ENCODE results near the gene FBLN1. TPM values are rescaled to one million over a fixed set of nuclear protein-coding genes. Genes with fewer than 3 reads are reported as not detected.

Gene FBLN1
- total and polyA plus RNA-seq, 2 of the 13 experiments (the other 11 are each of a cell fraction or from before 2014, with no cell fraction given): 37.3 to 103 TPM

DNA sequence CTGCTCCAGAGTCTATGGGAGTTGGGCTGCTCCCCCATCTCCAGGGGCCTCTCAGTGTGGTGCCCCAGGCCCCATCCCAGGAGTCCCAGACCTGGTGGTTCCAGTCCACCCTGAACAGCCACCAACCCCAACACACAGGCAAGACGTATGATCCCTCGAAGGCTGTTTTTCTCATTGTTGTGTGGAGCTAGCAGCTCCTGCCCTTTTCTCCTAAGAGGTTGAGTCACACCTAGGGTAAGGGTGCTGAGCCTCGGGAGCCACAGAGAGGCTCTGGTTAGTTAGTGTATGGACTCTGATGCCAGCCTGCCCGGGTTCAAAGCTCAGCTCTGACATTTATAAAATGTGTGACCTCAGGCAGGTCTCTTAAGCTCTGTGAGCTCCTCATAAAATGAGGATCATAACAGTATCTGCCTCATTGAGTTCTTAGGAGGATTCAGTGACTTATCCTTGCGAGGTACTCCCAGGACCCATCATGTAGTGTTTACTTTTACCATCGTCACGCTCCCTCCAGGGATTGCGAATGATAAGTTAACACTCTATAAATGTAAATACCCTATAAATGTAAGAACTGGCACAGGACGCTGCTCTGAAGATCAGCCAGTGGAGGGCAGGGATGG is 47.2 kb downstream of the FBLN1 start:
- no peak for FAIRE-seq
- CTCF ChIA-PET (ENCODE audit: low intra/inter-chr PET ratio, low total read pairs): no interaction called here
- H2AFZ ChIP-seq (ENCODE audit: low read length): no peak overlapping the region
- H3K4me2 ChIP-seq (ENCODE audit: low read depth, low read length): no peak overlapping the region
- in situ Hi-C loops (cut with HindIII; ENCODE audit: extremely low pct_ligation_motif_present, low pct_unique_long_range_greater_than_20kb): loop anchor here (5.0 kb wide), 2 partner anchors 108 to 283 kb away; no protein-coding TSS in a partner anchor
- no TSS peak for BruUV-seq (replicated peaks)
- WGBS (ENCODE audit: low lambda C conversion rate): 93% methylated on average over 8 of the region's 9 CpGs
- TF ChIP-seq ZKSCAN8 (CRISPR knock-in tag; IDR thresholded peaks at IDR 0.05; ENCODE audit: borderline replicate concordance): no peak
- TF ChIP-seq, protein P1, sequence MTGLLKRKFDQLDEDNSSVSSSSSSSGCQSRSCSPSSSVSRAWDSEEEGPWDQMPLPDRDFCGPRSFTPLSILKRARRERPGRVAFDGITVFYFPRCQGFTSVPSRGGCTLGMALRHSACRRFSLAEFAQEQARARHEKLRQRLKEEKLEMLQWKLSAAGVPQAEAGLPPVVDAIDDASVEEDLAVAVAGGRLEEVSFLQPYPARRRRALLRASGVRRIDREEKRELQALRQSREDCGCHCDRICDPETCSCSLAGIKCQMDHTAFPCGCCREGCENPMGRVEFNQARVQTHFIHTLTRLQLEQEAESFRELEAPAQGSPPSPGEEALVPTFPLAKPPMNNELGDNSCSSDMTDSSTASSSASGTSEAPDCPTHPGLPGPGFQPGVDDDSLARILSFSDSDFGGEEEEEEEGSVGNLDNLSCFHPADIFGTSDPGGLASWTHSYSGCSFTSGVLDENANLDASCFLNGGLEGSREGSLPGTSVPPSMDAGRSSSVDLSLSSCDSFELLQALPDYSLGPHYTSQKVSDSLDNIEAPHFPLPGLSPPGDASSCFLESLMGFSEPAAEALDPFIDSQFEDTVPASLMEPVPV (CRISPR knock-in tag; IDR thresholded peaks at IDR 0.05): no peak
- no peak for TF ChIP-seq ZFP36L1 (CRISPR knock-in tag; IDR thresholded peaks at IDR 0.05)
- no peak for TF ChIP-seq ZNF136 (CRISPR knock-in tag; IDR thresholded peaks at IDR 0.05; ENCODE audit: low read depth)
- no peak for TF ChIP-seq GFI1 (CRISPR knock-in tag; IDR thresholded peaks at IDR 0.05; ENCODE audit: borderline replicate concordance)
- TF ChIP-seq TMF1 (CRISPR knock-in tag; IDR thresholded peaks at IDR 0.05; ENCODE audit: low read depth): no peak
- TF ChIP-seq ZNF329 (CRISPR knock-in tag; IDR thresholded peaks at IDR 0.05; ENCODE audit: low read depth): no peak
- TF ChIP-seq ZNF138 (CRISPR knock-in tag; IDR thresholded peaks at IDR 0.05; ENCODE audit: low read depth): no peak
- no peak for TF ChIP-seq SIN3B (IDR thresholded peaks at IDR 0.05; ENCODE audit: low read length)
- TF ChIP-seq POGZ (CRISPR knock-in tag; IDR thresholded peaks at IDR 0.05): no peak
- no peak for TF ChIP-seq TBX2 (CRISPR knock-in tag; IDR thresholded peaks at IDR 0.05; ENCODE audit: borderline replicate concordance)
- TF ChIP-seq POLR2A (IDR thresholded peaks at IDR 0.05; ENCODE audit: insufficient read depth in 1 of 2, low read depth in 2 of 2, low read length in 2 of 2): no peak
- TF ChIP-seq ZSCAN21 (CRISPR knock-in tag; IDR thresholded peaks at IDR 0.05; ENCODE audit: borderline replicate concordance): no peak
- no peak for TF ChIP-seq ZNF841 (CRISPR knock-in tag; IDR thresholded peaks at IDR 0.05; ENCODE audit: borderline replicate concordance)
- no peak for TF ChIP-seq ZNF292 (CRISPR knock-in tag; IDR thresholded peaks at IDR 0.05; ENCODE audit: borderline replicate concordance, low read depth)
- H3K27ac ChIP-seq (ENCODE audit: extremely low read length, insufficient read depth, low read length): no peak overlapping the region
- no peak overlapping the region for H3K4me3 ChIP-seq (replicated peaks in 1 of 3; ENCODE audit: insufficient read depth in 1 of 3, low read depth in 2 of 3, low read length in 3 of 3)
- no peak for ATAC-seq
- H4K20me1 ChIP-seq (ENCODE audit: insufficient read depth, low read length): no peaks in the 10 kb centered on the region
- no peak overlapping the region for H3K9ac ChIP-seq (ENCODE audit: insufficient read depth, low read depth, low read length)
- no peak for DNase-seq (ENCODE audit: low spot score)
- no peaks in the 10 kb centered on the region for H3K79me2 ChIP-seq (ENCODE audit: insufficient read depth, low read length)
- peaks cover 31% of the 10 kb centered on the region for H3K4me1 ChIP-seq (ENCODE audit: insufficient read depth, low read length)
- no peaks in the 10 kb centered on the region for H3K27me3 ChIP-seq (ENCODE audit: control insufficient read depth in 1 of 2, insufficient read depth in 2 of 2, low read length in 2 of 2)
- H3K9me3 ChIP-seq (ENCODE audit: low read length): no peaks in the 10 kb centered on the region
- intact Hi-C loops (cut with micrococcal nuclease; ENCODE audit: unreplicated experiment): loop anchor here (10.0 kb wide), 2 partner anchors 45 to 285 kb away; partner anchors contain the start of gene FBLN1
- POLR2A ChIA-PET: no interaction called here
- peaks cover 18 to 24% of the 10 kb centered on the region in 2 experiments; a peak in 4 of 5 replicates for H3K36me3 ChIP-seq (replicated peaks in 1 of 2; ENCODE audit: control insufficient read depth in 1 of 2, insufficient read depth in 2 of 2, low read length in 2 of 2)

All from HepG2 (cell line).